HG03066 (cell line): ENCODE measurements around the gene ZNF519.
"Not testable (repeated sequence)": the region's sequence is repeated elsewhere in the genome, so short reads cannot be mapped to it uniquely, and the experiment has no call there.

Experiments used
- ATAC-seq: cut with Tn5 transposase; IDR thresholded peaks from one replicate; pipeline ENCODE4 v1.9.1; 2021; ENCODE audit warnings: low read depth; ENCODE audit not compliant: unreplicated experiment

ZNF519 gene

DNA sequence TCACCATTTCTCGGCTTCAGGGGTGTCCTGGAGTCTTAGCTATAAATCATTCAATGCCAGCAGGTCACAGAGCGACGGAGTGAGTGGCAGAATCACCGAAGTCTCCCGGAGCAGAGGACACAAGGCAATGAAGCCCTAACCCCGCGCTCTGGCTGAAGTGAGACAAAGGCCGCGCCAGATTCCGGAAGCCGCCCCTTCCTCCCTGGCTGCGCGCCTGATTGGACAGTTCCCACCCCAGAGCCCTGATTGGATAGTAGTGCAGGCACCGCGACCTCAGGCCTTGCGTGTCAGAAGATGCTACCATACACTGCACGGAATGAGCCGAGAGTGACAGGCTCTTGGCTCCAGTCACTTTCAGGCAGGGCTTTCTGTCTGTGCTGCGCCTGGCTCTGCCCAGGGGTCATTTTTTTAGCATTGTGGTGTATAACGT, at the start of gene ZNF519:
Gene ZNF519 (minus strand): TSS at position 165 of the 430 bp plus-strand sequence. CDS start 158 bp downstream, at position 7.
- ATAC-seq, result peak; percentile 100

DNA sequence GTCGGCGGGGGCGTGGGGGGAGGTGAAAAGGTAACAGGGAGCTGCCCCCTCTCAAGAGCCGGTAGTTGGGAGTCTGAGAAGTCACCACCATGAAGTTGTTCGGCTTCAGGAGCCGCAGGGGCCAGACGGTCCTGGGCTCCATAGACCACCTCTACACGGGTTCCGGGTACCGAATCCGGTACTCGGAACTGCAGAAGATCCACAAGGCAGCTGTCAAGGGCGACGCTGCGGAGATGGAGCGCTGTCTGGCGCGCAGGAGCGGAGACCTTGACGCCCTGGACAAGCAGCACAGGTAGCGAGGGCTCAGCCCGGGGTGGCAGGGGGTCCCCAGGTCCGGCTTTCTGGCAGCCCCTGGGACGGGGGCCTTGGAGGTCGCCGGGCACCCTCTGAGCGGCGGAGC, 47.1 kb upstream of the ZNF519 start:
- peak; percentile 6 for ATAC-seq

GRCh38 chr18:14178321-14179196, 46.3 kb upstream of the ZNF519 start:
- peak; percentile 90 for ATAC-seq

- not testable (repeated sequence) for ATAC-seq
Observed at GRCh38 chr18:14177540-14178320, 45.5 kb upstream of the ZNF519 start.

- not testable (repeated sequence) for ATAC-seq
Observed at GRCh38 chr18:14175404-14175803, 43.2 kb upstream of the ZNF519 start.

GRCh38 chr18:14174706-14175085, 42.5 kb upstream of the ZNF519 start:
- no peak for ATAC-seq

GRCh38 chr18:14174002-14174705, 41.9 kb upstream of the ZNF519 start:
- ATAC-seq, result not testable (repeated sequence)

DNA sequence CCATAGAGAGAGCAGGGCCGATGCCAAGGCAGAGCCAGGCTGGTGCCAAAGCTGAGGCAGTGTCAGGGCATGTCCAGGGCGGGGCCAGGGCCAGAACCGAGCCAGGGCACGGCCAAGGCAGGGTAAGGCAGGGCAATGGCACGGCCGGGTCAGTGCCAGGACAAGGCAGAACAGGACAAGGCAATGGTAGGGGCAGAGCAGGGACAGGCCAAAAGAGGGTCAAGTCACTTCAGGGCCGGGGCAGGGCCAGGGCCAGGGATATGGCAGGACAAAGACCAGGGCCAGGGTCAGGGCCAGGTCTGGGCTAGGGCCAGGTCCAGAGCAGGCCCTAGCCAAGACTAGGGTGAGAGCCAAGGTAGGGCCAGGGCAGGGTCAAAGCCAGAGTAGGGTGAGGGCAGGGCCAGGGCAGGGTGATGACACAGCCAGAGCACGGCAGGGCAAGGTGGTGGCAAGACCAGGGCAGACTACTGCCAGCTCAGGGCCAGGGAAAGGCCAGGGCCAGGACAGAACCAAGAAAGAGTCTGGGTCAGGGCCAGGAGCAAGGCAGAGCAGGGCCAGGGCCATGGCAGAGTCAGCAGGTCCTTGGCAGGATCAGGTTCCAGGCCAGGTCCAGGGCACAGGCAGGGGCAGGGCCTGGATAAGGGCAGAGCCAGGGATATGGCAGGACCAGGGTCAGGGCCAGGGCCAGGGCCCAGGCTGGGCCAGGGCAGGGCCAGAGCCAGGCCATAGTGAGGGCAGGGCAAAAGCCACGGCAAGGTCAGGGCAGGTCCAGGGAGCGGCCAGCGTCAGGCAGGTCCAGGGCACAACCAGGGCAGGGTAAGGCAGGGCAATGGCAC, 41.1 kb upstream of the ZNF519 start:
- ATAC-seq, result not testable (repeated sequence)

DNA sequence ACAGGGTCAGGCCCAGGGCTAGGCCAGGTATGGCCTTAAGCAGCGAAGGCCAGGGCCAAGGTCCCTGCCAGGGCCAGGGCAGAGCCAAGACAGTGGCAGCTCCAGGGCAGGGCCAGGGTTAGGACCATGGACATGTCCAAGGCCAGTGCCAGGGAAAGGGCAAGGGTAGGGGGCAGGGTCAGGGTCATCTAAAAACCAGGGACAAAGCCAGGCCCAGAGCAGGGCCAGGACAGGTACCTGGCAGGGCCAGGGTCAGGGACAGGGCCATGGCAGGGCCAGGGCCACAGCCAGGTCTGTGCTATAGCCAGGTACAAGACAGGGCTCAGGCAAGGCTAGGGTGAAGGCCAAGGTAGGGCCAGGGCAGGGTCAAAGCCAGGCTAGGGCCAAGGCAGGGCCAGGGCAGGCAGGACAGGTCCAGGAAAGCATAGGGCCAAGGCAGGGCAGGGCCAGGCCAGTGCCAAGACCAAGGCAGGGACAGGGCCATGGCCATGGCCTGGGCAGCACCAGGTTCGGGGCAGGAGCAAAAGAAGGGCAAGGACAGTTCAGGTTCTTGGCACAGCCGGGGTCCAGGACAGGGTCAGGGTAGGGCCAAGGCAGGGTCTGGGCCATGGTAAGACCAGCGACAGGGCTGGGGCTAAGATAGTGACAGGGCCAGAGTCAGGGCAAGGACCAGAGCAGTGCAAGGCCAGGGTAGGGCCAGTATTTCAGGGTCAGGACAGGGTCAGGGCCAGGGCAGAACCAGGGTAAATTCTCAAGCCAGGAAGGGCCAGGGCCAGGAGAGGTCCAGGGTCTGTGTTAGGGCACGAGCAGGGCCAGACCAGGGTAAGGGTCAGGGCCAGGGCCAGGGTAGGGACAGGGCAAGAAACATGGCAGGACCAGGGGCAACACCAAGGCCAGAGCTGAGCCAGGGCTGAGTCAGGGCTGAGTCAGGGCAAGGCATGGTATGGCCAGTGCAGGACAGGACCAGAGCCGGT, 40.2 kb upstream of the ZNF519 start:
- ATAC-seq, result not testable (repeated sequence)

GRCh38 chr18:14171301-14172141, 39.3 kb upstream of the ZNF519 start:
- ATAC-seq, result not testable (repeated sequence)

DNA sequence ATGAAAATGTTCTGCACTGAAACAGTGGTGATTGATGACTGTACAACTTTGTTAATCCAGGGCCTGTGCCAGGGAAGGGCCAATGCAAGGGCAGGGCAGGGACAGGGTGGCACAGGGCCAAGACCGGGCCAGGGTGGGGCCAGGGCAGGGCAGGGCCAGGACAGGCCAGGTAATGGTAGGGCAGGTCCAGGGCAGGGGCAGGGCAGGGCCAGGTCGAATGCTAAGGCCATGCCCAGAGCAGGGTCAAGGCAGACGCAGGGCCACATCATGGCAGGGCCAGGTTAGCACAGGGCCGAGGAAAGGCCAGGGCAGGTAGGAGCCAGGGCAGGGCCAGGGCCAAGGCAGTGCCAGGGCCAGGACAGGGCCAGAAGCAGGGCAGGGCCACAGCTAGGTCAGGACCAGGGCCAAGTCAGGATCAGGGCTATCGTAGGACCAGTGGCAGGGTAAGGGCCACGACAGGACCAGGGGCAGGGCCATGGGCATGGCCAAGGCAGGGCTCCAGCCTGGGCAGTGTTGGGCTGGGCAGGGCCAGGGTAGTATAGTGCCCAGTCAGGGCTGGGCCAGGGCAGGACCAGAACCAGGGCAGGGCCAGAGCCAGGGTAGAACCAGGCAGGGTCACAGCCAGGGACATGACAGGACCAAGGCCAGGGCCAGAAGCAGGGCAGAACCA, 38.3 kb upstream of the ZNF519 start:
- ATAC-seq, result not testable (repeated sequence)

DNA sequence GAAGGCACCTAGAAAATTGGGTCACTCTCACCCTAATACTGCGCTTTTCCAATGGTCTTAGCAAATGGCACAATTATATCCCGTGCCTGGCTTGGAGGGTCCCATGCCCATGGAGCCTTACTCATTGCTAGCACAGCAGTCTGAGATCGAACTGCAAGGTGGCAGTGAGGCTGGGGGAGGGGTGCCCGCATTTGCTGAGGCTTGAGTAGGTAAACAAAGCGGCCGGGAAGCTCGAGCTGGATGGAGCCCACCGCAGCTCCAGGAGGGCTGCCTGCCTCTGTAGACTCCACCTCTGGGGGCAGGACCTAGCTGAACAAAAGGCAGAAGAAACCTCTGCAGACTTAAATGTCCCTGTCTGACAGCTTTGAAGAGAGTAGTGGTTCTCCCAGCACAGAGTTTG, 30.7 kb upstream of the ZNF519 start:
- not testable (repeated sequence) for ATAC-seq

- ATAC-seq, result not testable (repeated sequence)
Observed at GRCh38 chr18:14151564-14152113, 19.4 kb upstream of the ZNF519 start.

DNA sequence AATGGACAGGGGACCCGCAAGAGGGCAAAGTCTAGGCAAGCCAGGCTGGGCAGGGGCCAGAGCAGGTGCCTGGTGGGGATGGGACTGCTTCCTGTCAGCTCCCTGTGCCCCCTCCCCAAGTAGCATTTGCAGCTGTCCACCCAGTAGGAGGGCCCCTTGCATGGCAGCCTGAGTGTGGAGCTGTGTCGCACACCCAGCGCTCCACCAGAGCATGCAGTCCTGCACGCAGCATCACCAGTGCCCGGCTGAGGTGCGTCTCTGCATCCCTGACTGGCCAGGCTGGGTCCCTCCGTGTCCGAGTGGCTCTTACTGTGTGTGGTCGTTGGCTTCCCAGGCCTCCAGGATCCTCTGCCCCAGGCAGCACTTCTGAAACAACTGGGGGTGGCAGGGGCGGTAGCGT, 18.5 kb upstream of the ZNF519 start:
- ATAC-seq, result not testable (repeated sequence)

- not testable (repeated sequence) for ATAC-seq
Observed at GRCh38 chr18:14149916-14150420, 17.7 kb upstream of the ZNF519 start.

DNA sequence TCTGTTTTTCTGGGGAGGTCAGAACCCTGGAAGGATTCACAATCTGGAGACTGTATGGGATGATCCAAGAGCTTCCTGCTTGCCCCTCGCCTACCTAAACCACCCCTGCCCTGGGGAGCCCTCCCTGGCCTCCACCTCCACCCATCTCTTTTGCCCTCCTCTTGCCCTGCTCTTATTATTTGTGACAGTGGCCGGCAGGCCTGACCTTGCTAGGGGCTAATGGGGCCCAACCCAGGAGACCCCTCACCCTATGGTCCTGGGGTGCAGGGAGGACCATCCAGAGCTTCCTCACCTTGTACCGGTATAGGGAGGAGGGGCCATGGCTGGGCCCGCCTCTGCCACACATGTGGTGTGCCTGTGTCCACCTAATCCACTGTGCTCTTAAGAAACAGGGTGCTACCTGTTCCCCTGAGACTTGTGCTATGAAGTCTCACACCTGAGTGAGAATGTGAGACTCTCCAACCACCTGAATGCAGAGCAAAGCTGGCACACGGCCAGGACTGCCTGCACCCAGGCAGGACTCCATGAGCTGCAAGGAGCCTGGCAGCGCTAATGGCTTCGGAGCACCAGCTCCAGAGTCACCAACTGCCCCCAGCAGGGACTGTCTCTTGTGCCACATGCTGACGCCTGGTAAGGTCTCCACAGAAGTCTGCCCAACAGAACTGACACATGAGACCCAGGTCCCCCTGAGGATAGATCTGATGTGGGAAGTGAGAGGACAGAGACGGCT, 17.1 kb upstream of the ZNF519 start:
- not testable (repeated sequence) for ATAC-seq
